GM12891 (cell line): Measurements from ENCODE around the gene SH2D5.

ENCODE experiments used
- PAX5 ChIP-seq: IDR thresholded peaks from 2 replicates; pipeline ENCODE4 v1.6.1; 2011; ENCODE audit warnings: low read length, moderate library complexity, mild to moderate bottlenecking; ENCODE audit not compliant: insufficient read depth, severe bottlenecking
- POLR2A ChIP-seq: IDR thresholded peaks from 2 replicates; pipeline ENCODE4 v1.6.1; 2011; ENCODE audit warnings: low read depth, low read length, control low read depth
- POLR2AphosphoS5 ChIP-seq: IDR thresholded peaks from 2 replicates; pipeline ENCODE4 v1.6.1; 2011; ENCODE audit warnings: low read depth, low read length, control low read depth
- TAF1 ChIP-seq: IDR thresholded peaks from 2 replicates; pipeline ENCODE4 v1.6.1; 2011; ENCODE audit warnings: low read depth, low read length, control low read depth

DNA sequence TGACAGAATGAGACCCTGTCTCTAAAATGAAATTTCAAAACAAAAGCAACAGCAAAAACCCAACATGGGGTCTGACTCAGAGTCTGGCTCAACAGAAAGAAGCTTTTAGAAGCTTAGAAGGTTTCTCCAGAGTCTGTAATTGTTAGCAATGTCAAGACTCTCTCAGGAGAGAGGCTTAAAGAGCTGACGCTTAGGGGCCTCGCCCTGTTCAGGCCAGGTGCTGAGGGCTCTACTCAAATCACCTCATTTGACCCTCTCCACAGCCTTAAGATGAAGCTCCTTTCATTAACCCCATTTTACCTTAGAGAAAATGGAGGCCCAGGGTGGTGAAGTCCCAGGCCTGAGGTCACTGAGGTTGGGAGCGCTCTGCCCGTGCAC lies 9.4 kb downstream of the SH2D5 start:
- TF ChIP-seq POLR2A: no peak
- no peak for TF ChIP-seq POLR2AphosphoS5
- TF ChIP-seq TAF1: no peak
- TF ChIP-seq PAX5: no peak
